H1 (cell line): ENCODE data around the gene SIM2. TPM values are rescaled to one million over a fixed set of nuclear protein-coding genes. Genes with fewer than 3 reads are reported as not detected.
A peak's percentile ranks its signal among the peaks of the same experiment; 100 is the strongest.

Experiments used
- CTCF ChIA-PET: fragments of 300-600 bp; sonication (Branson Sonifier 250); formaldehyde crosslinking; loops from one replicate; lab custom pipeline; 2021; ENCODE audit not compliant: partially characterized antibody; lab: Charles Lee
- POLR2A ChIA-PET: fragments of 300-600 bp; sonication (Branson Sonifier 250); formaldehyde crosslinking; loops from one replicate; lab custom pipeline; 2021; ENCODE audit warnings: inconsistent platforms; ENCODE audit not compliant: partially characterized antibody; lab: Charles Lee
- DNase-seq, 2 experiments: peaks; one replicate each; pipeline versions ENCODE4 v3.0.0 to v3.0.0-alpha.2; 2010 to 2022; ENCODE audit warnings: low spot score in 2 of 2, low read depth in 1 of 2, mixed read lengths in 1 of 2
- FAIRE-seq: peaks from 2 replicates; lab custom pipeline; 2011; peaks lifted over from hg19 to GRCh38; lab: Jason Lieb, UNC
- H2AFZ ChIP-seq: 2 replicates; pipeline ENCODE4 v1.8.1; 2012; ENCODE audit warnings: low read length, inconsistent platforms
- H2AK5ac ChIP-seq: 2 replicates; pipeline ENCODE4 v1.6.1; 2013; ENCODE audit warnings: low read depth, low read length
- H2BK120ac ChIP-seq: replicated peaks from 2 replicates; pipeline ENCODE3; 2013; ENCODE audit warnings: low read depth, low read length, inconsistent platforms
- H2BK12ac ChIP-seq: 2 replicates; pipeline ENCODE4 v1.6.1; 2013; ENCODE audit warnings: low read depth, low read length
- H2BK15ac ChIP-seq: 2 replicates; pipeline ENCODE4 v1.6.1; 2013; ENCODE audit warnings: low read length
- H2BK20ac ChIP-seq: 2 replicates; pipeline ENCODE4 v1.6.1; 2013; ENCODE audit warnings: low read length
- H2BK5ac ChIP-seq: 2 replicates; pipeline ENCODE4 v1.6.1; 2013; ENCODE audit warnings: low read depth, low read length
- H3K14ac ChIP-seq: 2 replicates; pipeline ENCODE4 v1.6.1; 2013; ENCODE audit warnings: inconsistent platforms; ENCODE audit not compliant: insufficient read length
- H3K18ac ChIP-seq: 2 replicates; pipeline ENCODE4 v1.6.1; 2013; ENCODE audit warnings: low read length; ENCODE audit errors: extremely low read depth
- H3K23ac ChIP-seq: 2 replicates; pipeline ENCODE4 v1.6.1; 2013; ENCODE audit warnings: inconsistent platforms; ENCODE audit not compliant: insufficient read length
- H3K23me2 ChIP-seq: 2 replicates; pipeline ENCODE4 v1.6.1; 2013; ENCODE audit warnings: low read depth, low read length
- H3K27ac ChIP-seq: 2 replicates; pipeline ENCODE4 v1.6.1; 2011; ENCODE audit warnings: low read depth, low read length, inconsistent platforms
- H3K27me3 ChIP-seq, 4 experiments: replicated peaks in 1 of 4; 1 replicate in 1 of 4; 2 replicates in 3 of 4; pipeline versions ENCODE4 v1.6.1 to v1.8.1; 2011 to 2013; ENCODE audit warnings: low read length in 3 of 4, mild to moderate bottlenecking in 3 of 4, inconsistent platforms in 2 of 4, mixed read lengths in 2 of 4, moderate library complexity in 1 of 4; ENCODE audit not compliant: control insufficient read depth in 3 of 4, insufficient read depth in 3 of 4; ENCODE audit errors: extremely low read depth in 1 of 4
- H3K36me3 ChIP-seq, 4 experiments: 2 replicates each; pipeline versions ENCODE4 v1.6.1 to v1.8.1; 2011 to 2013; ENCODE audit warnings: mild to moderate bottlenecking in 4 of 4, low read length in 3 of 4, moderate library complexity in 2 of 4, control low read depth in 1 of 4, inconsistent platforms in 1 of 4; ENCODE audit not compliant: insufficient read depth in 4 of 4, control insufficient read depth in 2 of 4
- H3K4ac ChIP-seq: replicated peaks from 2 replicates; pipeline ENCODE3; 2013; ENCODE audit warnings: low read length, low read depth, mixed read lengths, inconsistent platforms; ENCODE audit not compliant: insufficient read length
- H3K4me1 ChIP-seq, 4 experiments: replicated peaks in 1 of 4; 1 replicate in 1 of 4; 2 replicates in 3 of 4; pipeline versions ENCODE4 v1.6.1 to v1.8.1; 2011 to 2013; ENCODE audit warnings: low read length in 3 of 4, inconsistent platforms in 2 of 4, mixed read lengths in 1 of 4; ENCODE audit not compliant: insufficient read depth in 4 of 4, control insufficient read depth in 3 of 4
- H3K4me2 ChIP-seq, 2 experiments: 2 replicates each; pipeline versions ENCODE4 v1.6.1 to v1.8.1; 2011 to 2013; ENCODE audit warnings: low read depth in 2 of 2, low read length in 2 of 2, control low read depth in 1 of 2, inconsistent platforms in 1 of 2, mild to moderate bottlenecking in 1 of 2; ENCODE audit not compliant: insufficient read depth in 1 of 2
- H3K4me3 ChIP-seq, 4 experiments: fragments of 200-600, 300-600 bp in 1 of 4; sonication (generic), shearing (Covaris generic), sonication (Bioruptor Twin) in 1 of 4; 2 replicates each; pipeline versions ENCODE4 v1.5.1 to v1.8.1; 2011 to 2016; ENCODE audit warnings: low read length in 4 of 4, low read depth in 3 of 4, control low read depth in 2 of 4, inconsistent platforms in 2 of 4, mild to moderate bottlenecking in 2 of 4, mixed read lengths in 1 of 4, moderate library complexity in 1 of 4; ENCODE audit not compliant: insufficient read depth in 2 of 4; ENCODE audit errors: extremely low read depth in 1 of 4
- H3K56ac ChIP-seq: replicated peaks from 2 replicates; pipeline ENCODE3; 2013; ENCODE audit warnings: low read depth, mild to moderate bottlenecking, mixed read lengths, low read length, inconsistent platforms; ENCODE audit not compliant: insufficient read length
- H3K79me1 ChIP-seq: 2 replicates; pipeline ENCODE4 v1.6.1; 2013; ENCODE audit warnings: low read depth, low read length, control low read depth
- H3K79me2 ChIP-seq, 2 experiments: 2 replicates each; pipeline versions ENCODE4 v1.6.1 to v1.8.1; 2012 to 2013; ENCODE audit warnings: low read length in 2 of 2, mild to moderate bottlenecking in 2 of 2, inconsistent platforms in 1 of 2; ENCODE audit not compliant: insufficient read depth in 2 of 2, control insufficient read depth in 1 of 2
- H3K9ac ChIP-seq, 4 experiments: replicated peaks in 1 of 4; 1 replicate in 1 of 4; 2 replicates in 3 of 4; pipeline versions ENCODE4 v1.6.1 to v1.8.1; 2011 to 2013; ENCODE audit warnings: low read depth in 3 of 4, low read length in 3 of 4, control low read depth in 2 of 4, mild to moderate bottlenecking in 2 of 4, moderate library complexity in 2 of 4, inconsistent platforms in 1 of 4; ENCODE audit errors: extremely low read depth in 1 of 4
- H3K9me3 ChIP-seq, 2 experiments: 2 replicates each; pipeline versions ENCODE4 v1.6.1 to v1.8.1; 2012 to 2013; ENCODE audit warnings: mild to moderate bottlenecking in 2 of 2, moderate library complexity in 2 of 2, control low read depth in 1 of 2, inconsistent platforms in 1 of 2, low read depth in 1 of 2, low read length in 1 of 2, mixed read lengths in 1 of 2; ENCODE audit not compliant: insufficient read depth in 2 of 2
- H4K20me1 ChIP-seq, 2 experiments: replicated peaks in 1 of 2; 2 replicates each; pipeline versions ENCODE3 to v1.8.1; 2011 to 2013; ENCODE audit warnings: inconsistent platforms in 2 of 2, low read length in 2 of 2, mild to moderate bottlenecking in 1 of 2; ENCODE audit not compliant: insufficient read depth in 2 of 2, control insufficient read depth in 1 of 2
- H4K5ac ChIP-seq: 2 replicates; pipeline ENCODE4 v1.6.1; 2013; ENCODE audit warnings: low read length, low read depth, mixed read lengths, inconsistent platforms; ENCODE audit not compliant: insufficient read length
- H4K8ac ChIP-seq: 2 replicates; pipeline ENCODE4 v1.8.0; 2013; ENCODE audit warnings: mild to moderate bottlenecking, moderate library complexity, low read length, inconsistent platforms; ENCODE audit not compliant: insufficient read depth; ENCODE audit errors: extremely low read depth
- H4K91ac ChIP-seq: replicated peaks from 2 replicates; pipeline ENCODE3; 2013; ENCODE audit warnings: low read length, mixed read lengths, inconsistent platforms; ENCODE audit not compliant: insufficient read length
- CBX8 ChIP-seq: fragments of 300-800, 300-1000 bp; sonication (generic); IDR thresholded peaks from 2 replicates; pipeline ENCODE4 v1.7.1; 2016; ENCODE audit warnings: low read depth, low read length, borderline replicate concordance
- E2F6 ChIP-seq: IDR thresholded peaks from 2 replicates; pipeline ENCODE4 v1.6.1; 2012; ENCODE audit warnings: inconsistent platforms
- EZH2 ChIP-seq: fragments of 200-600 bp; sonication (generic); IDR thresholded peaks from 2 replicates; pipeline ENCODE4 v1.7.1; 2012; ENCODE audit warnings: low read depth, mild to moderate bottlenecking, moderate library complexity, low read length, inconsistent platforms; ENCODE audit not compliant: severe bottlenecking
- RNF2 ChIP-seq: fragments of 200-900, 300-1000 bp; sonication (generic); IDR thresholded peaks from 2 replicates; pipeline ENCODE4 v1.7.1; 2016; ENCODE audit warnings: borderline replicate concordance, low read depth, mild to moderate bottlenecking, antibody characterized with exemption, low read length; ENCODE audit not compliant: poor library complexity, severe bottlenecking; ENCODE audit errors: missing control alignments
- SIN3A ChIP-seq, 2 experiments: IDR thresholded peaks in 1 of 2; conservative IDR thresholded peaks in 1 of 2; 2 replicates each; pipeline ENCODE4 v1.6.1; 2011 to 2012; ENCODE audit warnings: low read length in 2 of 2, improper control_type of control experiment in 1 of 2, low read depth in 1 of 2, mild to moderate bottlenecking in 1 of 2
- SUZ12 ChIP-seq: fragments of 200-600 bp; sonication (generic); IDR thresholded peaks from 2 replicates; pipeline ENCODE4 v1.6.1; 2012; ENCODE audit warnings: mild to moderate bottlenecking, inconsistent platforms, low read length, moderate library complexity, mixed read lengths
- TAF1 ChIP-seq: IDR thresholded peaks from 2 replicates; pipeline ENCODE4 v1.6.1; 2011; ENCODE audit warnings: mild to moderate bottlenecking, low read depth, low read length
- USF2 ChIP-seq: IDR thresholded peaks from 2 replicates; pipeline ENCODE4 v1.6.1; 2011; ENCODE audit warnings: low read length, improper control_type of control experiment
- WGBS, 2 experiments: shearing (Covaris generic) in 1 of 2; methylation state at CpG; one replicate each; pipeline versions ENCODE4 v1.1.6 to v1.1.7; 2013 to 2015; ENCODE audit warnings: low lambda C conversion rate in 2 of 2, mixed read lengths in 2 of 2, inconsistent platforms in 1 of 2, low coverage in 1 of 2, missing lambda C conversion rate in 1 of 2; ENCODE audit not compliant: insufficient replicate concordance in 2 of 2, insufficient coverage in 1 of 2, insufficient read length in 1 of 2; ENCODE audit errors: extremely low coverage in 1 of 2, missing lambda C conversion rate in 1 of 2; 5-methylcytosine and 5-hydroxymethylcytosine counted together
- polyA plus RNA-seq, 7 experiments: library from polyadenylated mRNA; depleted of rRNA in 3 of 7; stranded (reverse) in 5 of 7; unstranded in 2 of 7; fragments of >200 nt in 5 of 7; fragments of 200-250 nt in 2 of 7; gene quantifications; 1 replicate in 5 of 7; 2 replicates in 1 of 7; 4 replicates in 1 of 7; pipeline versions ENCODE4 v1.2.1 to v1.2.3, GENCODE V29; 2011 to 2013; ENCODE audit warnings: missing spikeins in 2 of 7, mixed read lengths in 2 of 7
- total RNA-seq: library from RNA; stranded (reverse); fragmentation: NEBNext Ultra II Directional; extraction: Animal tissue kit (Norgen Biotek cat#: 25700); gene quantifications from 2 replicates; pipeline ENCODE4 v1.2.1, GENCODE V29; 2021

SIM2 gene
- total and polyA plus RNA-seq, 2 of the 8 experiments (the other 6 are each of a cell fraction or from before 2014, with no cell fraction given), result 0.05 to 0.26 TPM

GRCh38 chr21:36708286-36709029 lies 9.5 kb downstream of the SIM2 start:
- FAIRE-seq, result no peak
- Histone ChIP-seq H4K5ac (no peak overlapping the region), H3K4ac (no peak overlapping the region), H2BK5ac (no peak overlapping the region), H3K79me2 (no peaks in the 10 kb centered on the region), H3K79me1 (no peaks in the 10 kb centered on the region), H4K20me1 (peaks cover 6 to 10% of the 10 kb centered on the region in 2 experiments), H3K27me3 (peaks cover 63 to 97% (median 75%) of the 10 kb centered on the region in 4 experiments), H4K8ac (no peak overlapping the region), H3K9me3 (no peaks in the 10 kb centered on the region), H3K18ac (peak overlapping the region; percentile 19; the same call in 1 of the 2 replicates), H2BK15ac (peak overlapping the region; percentile 29; the same call in 1 of the 2 replicates), H3K27ac (no peak overlapping the region), H3K4me3 (peak overlapping the region in 2 of 4 experiments; percentile 10 to 57; a peak in 4 of 8 replicates), H3K14ac (no peak overlapping the region), H4K91ac (no peak overlapping the region), H3K23me2 (peaks cover 3% of the 10 kb centered on the region; the same call in 1 of the 2 replicates), H3K56ac (no peak overlapping the region), H3K23ac (no peak overlapping the region), H3K4me1 (peaks cover 0 to 39% (median 31%) of the 10 kb centered on the region in 4 experiments; a peak in 6 of 7 replicates), H3K36me3 (peaks cover 0 to 12% (median 0%) of the 10 kb centered on the region in 4 experiments; a peak in 1 of 8 replicates), H2BK20ac (no peak overlapping the region), H2BK120ac (no peak overlapping the region), H2BK12ac (peak overlapping the region; percentile 80; the same call in 1 of the 2 replicates), H2AK5ac (no peak overlapping the region), H3K9ac (no peak overlapping the region), H3K4me2 (peak overlapping the region; percentile 80 to 90), H2AFZ (no peak overlapping the region)
- ChIA-PET CTCF (interaction anchor here (1.1 to 3.7 kb wide), 6 partner anchors 7 to 280 kb away, joined by 3 to 17 read pairs (median 4); partner anchors contain the start of gene SIM2), POLR2A (interaction anchor here (1.0 to 3.4 kb wide), 2 partner anchors 10 to 14 kb away, joined by 6 to 15 read pairs; partner anchors contain the start of gene SIM2)
- 3% methylated on average over 37 of the region's 44 CpGs; no CpG with 5 or more reads in 1 of the 2 experiments for WGBS, 2 experiments
- peak in 1 of 2 experiments; percentile 70 for DNase-seq
- TF ChIP-seq SIN3A (conservative IDR thresholded peaks at IDR 0.05 in 1 of 2, IDR thresholded peaks at IDR 0.05 in 1 of 2; ENCODE audit: low read depth in 1 of 2, low read length in 2 of 2) (no peak), USF2 (no peak), EZH2 (peak; percentile 95), SUZ12 (peak; percentile 85), RNF2 (peak; percentile 86), TAF1 (no peak), E2F6 (0 out of 2 replicates have a peak, but pooled peaks have one; percentile 2), CBX8 (peak; percentile 82; the same call in 1 of the 2 replicates)
